Endothelial cell of umbilical vein (primary cell): ENCODE data around the gene BCAR3.

Source experiments
- CTCF ChIP-seq, 2 donors: IDR thresholded peaks; 1 replicate in 1 of 2; 2 replicates in 1 of 2; pipeline ENCODE4 v1.5.1; 2011; ENCODE audit warnings: low read length in 2 of 2, mild to moderate bottlenecking in 2 of 2, moderate library complexity in 2 of 2, control low read depth in 1 of 2, inconsistent platforms in 1 of 2, low read depth in 1 of 2; ENCODE audit not compliant: insufficient read depth in 1 of 2; ENCODE audit errors: extremely low read depth in 1 of 2
- EZH2 ChIP-seq: IDR thresholded peaks from 2 replicates; pipeline ENCODE4 v1.6.1; 2012; ENCODE audit warnings: borderline replicate concordance, low read depth, mild to moderate bottlenecking, moderate library complexity, low read length, inconsistent platforms; ENCODE audit not compliant: severe bottlenecking
- FOS ChIP-seq: IDR thresholded peaks from 2 replicates; pipeline ENCODE4 v1.6.1; 2011; ENCODE audit warnings: mild to moderate bottlenecking, low read length, moderate library complexity, borderline replicate concordance; ENCODE audit not compliant: insufficient read depth
- GATA2 ChIP-seq: IDR thresholded peaks from 2 replicates; pipeline ENCODE4 v1.7.0; 2011; ENCODE audit warnings: low read depth, mild to moderate bottlenecking, moderate library complexity, mixed read lengths, low read length; ENCODE audit not compliant: insufficient read length, insufficient read depth
- JUN ChIP-seq: IDR thresholded peaks from 2 replicates; pipeline ENCODE4 v1.6.1; 2011; ENCODE audit warnings: borderline replicate concordance, low read depth; ENCODE audit not compliant: insufficient read length, insufficient read depth
- MAX ChIP-seq: IDR thresholded peaks from 2 replicates; pipeline ENCODE4 v1.6.1; 2011; ENCODE audit not compliant: insufficient read depth, insufficient read length
- MYC ChIP-seq: IDR thresholded peaks from one replicate; pipeline ENCODE4 v1.6.1; 2011; ENCODE audit warnings: mild to moderate bottlenecking, low read depth, low read length
- POLR2A ChIP-seq: IDR thresholded peaks from 2 replicates; pipeline ENCODE4 v1.6.1; 2012; ENCODE audit warnings: low read depth, mild to moderate bottlenecking, control low read depth, low read length
- POLR2AphosphoS5 ChIP-seq: IDR thresholded peaks from 2 replicates; pipeline ENCODE4 v1.6.1; 2012; ENCODE audit warnings: low read depth, mild to moderate bottlenecking, control low read depth, low read length, moderate library complexity; ENCODE audit not compliant: insufficient read depth

- TF ChIP-seq POLR2AphosphoS5 (no peak), CTCF (IDR thresholded peaks at IDR 0.05; ENCODE audit: extremely low read depth in 1 of 2, insufficient read depth in 1 of 2, low read depth in 1 of 2, low read length in 2 of 2) (no peak), POLR2A (no peak), EZH2 (no peak), MYC (no peak), GATA2 (no peak), MAX (no peak), JUN (no peak), FOS (no peak)
Measured at GRCh38 chr1:93537924-93538323, 143.7 kb downstream of the BCAR3 start.
